Measurements from ENCODE around the gene GDF10.

The GDF10 gene

DNA sequence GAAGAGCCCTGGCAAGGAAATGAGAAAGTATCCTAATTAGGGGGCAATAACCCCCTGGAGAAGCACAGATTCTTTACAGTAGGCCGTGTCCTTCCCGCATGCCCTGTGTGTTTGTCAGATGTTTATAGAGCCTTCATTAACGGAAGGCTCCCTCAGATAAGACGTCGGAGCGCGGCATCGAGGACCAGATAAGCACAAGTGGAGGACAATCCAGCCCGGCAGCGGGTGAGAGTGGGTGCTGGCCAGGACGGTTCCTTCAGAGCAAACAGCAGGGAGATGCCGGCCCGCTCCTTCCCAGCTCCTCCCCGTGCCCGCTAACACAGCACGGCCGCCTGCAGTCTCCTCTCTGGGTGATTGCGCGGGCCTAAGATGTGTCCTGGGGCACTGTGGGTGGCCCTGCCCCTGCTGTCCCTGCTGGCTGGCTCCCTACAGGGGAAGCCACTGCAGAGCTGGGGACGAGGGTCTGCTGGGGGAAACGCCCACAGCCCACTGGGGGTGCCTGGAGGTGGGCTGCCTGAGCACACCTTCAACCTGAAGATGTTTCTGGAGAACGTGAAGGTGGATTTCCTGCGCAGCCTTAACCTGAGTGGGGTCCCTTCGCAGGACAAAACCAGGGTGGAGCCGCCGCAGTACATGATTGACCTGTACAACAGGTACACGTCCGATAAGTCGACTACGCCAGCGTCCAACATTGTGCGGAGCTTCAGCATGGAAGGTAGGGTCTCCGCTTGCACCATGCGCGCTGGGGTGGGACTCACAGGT, 22.5 kb downstream of the GDF10 start, which contains the start of gene GDF2:
Gene GDF2 (plus strand): TSS at position 155 of the 762 bp plus-strand sequence. CDS start 215 bp downstream, at position 370.
- Histone ChIP-seq H3K9me3 (ENCODE audit: control insufficient read depth, low read length) (no peaks in the 10 kb centered on the region), H3K27ac (ENCODE audit: insufficient read depth, low read length, poor library complexity, severe bottlenecking) (no peak within 1 kb of the TSS), H3K4me1 (ENCODE audit: control insufficient read depth, insufficient read depth, low read length, poor library complexity, severe bottlenecking) (no peaks in the 10 kb centered on the region), H3K27me3 (replicated peaks; ENCODE audit: control insufficient read depth, insufficient read depth, low read length, poor library complexity, severe bottlenecking) (no peaks in the 10 kb centered on the region), H3K36me3 (ENCODE audit: control insufficient read depth, insufficient read depth, low read length) (no peaks in the 10 kb centered on the region), H3K4me3 (ENCODE audit: insufficient read depth, low read depth, low read length, poor library complexity, severe bottlenecking) (no peak within 1 kb of the TSS)
- DNase-seq, result no peak

DNA sequence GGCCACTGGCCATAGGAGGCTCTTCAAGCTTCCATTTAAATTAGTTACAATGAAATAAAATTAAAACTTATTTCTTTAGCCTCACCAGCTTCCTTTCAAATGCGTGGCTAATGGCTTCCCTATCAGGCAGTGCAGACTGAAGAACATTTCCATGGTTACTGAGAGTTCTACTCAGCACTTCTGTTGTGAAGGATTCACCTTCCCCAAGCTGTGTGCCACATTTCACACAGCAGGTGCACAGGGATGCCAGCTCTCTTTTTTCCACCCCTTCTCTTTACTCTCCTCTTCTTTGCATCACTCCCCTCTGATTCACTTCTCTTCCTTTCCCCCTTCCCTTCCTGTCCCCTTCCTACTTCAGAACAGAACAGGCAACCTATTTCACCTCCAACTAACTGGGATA, 23.1 kb downstream of the GDF10 start:
- Histone ChIP-seq H3K4me3 (ENCODE audit: insufficient read depth, low read depth, low read length, poor library complexity, severe bottlenecking) (no peak overlapping the region), H3K27me3 (replicated peaks; ENCODE audit: control insufficient read depth, insufficient read depth, low read length, poor library complexity, severe bottlenecking) (no peaks in the 10 kb centered on the region), H3K36me3 (ENCODE audit: control insufficient read depth, insufficient read depth, low read length) (no peaks in the 10 kb centered on the region), H3K9me3 (ENCODE audit: control insufficient read depth, low read length) (no peaks in the 10 kb centered on the region), H3K4me1 (ENCODE audit: control insufficient read depth, insufficient read depth, low read length, poor library complexity, severe bottlenecking) (no peaks in the 10 kb centered on the region), H3K27ac (ENCODE audit: insufficient read depth, low read length, poor library complexity, severe bottlenecking) (no peak overlapping the region)
- no peak for DNase-seq

DNA sequence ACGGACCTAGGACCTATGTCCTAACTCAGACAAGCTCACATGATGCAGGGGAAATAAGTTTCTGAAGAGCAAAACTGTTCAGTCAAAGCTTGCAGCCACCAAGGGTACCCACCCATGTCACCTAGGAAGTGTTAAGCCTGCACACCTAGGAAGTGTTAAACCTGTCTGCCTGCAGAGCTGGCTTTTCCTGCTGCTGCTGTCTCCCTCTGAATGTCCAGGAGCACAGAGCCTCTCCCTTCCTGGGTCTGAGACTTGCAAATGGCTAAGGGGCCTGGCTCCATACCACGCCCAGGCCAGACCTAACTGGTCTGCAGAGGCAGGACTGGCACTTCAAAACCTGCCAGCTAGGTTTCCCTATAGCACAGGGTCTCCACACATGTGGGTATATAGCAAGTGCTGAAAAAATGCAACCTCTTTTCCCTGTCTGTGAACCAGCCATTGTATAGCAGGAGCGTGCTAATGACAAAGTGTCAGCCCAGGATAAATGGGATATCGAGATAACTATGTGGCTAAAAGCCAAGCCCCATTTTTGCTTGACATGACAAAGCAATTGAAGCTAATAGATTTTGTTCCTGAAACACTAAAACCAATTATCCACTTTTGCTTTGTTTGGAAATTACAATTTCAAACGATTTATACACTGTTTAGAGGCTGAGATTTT, 23.8 kb downstream of the GDF10 start:
- Histone ChIP-seq H3K9me3 (ENCODE audit: control insufficient read depth, low read length) (no peaks in the 10 kb centered on the region), H3K27ac (ENCODE audit: insufficient read depth, low read length, poor library complexity, severe bottlenecking) (no peak overlapping the region), H3K36me3 (ENCODE audit: control insufficient read depth, insufficient read depth, low read length) (no peaks in the 10 kb centered on the region), H3K27me3 (replicated peaks; ENCODE audit: control insufficient read depth, insufficient read depth, low read length, poor library complexity, severe bottlenecking) (no peaks in the 10 kb centered on the region), H3K4me3 (ENCODE audit: insufficient read depth, low read depth, low read length, poor library complexity, severe bottlenecking) (no peak overlapping the region), H3K4me1 (ENCODE audit: control insufficient read depth, insufficient read depth, low read length, poor library complexity, severe bottlenecking) (no peaks in the 10 kb centered on the region)
- no peak for DNase-seq

DNA sequence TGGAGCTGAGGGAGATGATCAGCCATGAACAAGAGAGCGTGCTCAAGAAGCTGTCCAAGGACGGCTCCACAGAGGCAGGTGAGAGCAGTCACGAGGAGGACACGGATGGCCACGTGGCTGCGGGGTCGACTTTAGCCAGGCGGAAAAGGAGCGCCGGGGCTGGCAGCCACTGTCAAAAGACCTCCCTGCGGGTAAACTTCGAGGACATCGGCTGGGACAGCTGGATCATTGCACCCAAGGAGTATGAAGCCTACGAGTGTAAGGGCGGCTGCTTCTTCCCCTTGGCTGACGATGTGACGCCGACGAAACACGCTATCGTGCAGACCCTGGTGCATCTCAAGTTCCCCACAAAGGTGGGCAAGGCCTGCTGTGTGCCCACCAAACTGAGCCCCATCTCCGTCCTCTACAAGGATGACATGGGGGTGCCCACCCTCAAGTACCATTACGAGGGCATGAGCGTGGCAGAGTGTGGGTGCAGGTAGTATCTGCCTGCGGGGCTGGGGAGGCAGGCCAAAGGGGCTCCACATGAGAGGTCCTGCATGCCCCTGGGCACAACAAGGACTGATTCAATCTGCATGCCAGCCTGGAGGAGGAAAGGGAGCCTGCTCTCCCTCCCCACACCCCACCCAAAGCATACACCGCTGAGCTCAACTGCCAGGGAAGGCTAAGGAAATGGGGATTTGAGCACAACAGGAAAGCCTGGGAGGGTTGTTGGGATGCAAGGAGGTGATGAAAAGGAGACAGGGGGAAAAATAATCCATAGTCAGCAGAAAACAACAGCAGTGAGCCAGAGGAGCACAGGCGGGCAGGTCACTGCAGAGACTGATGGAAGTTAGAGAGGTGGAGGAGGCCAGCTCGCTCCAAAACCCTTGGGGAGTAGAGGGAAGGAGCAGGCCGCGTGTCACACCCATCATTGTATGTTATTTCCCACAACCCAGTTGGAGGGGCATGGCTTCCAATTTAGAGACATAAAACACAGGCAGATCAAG, 25.6 kb downstream of the GDF10 start:
- Histone ChIP-seq H3K9me3 (ENCODE audit: control insufficient read depth, low read length) (no peaks in the 10 kb centered on the region), H3K27ac (ENCODE audit: insufficient read depth, low read length, poor library complexity, severe bottlenecking) (no peak overlapping the region), H3K4me1 (ENCODE audit: control insufficient read depth, insufficient read depth, low read length, poor library complexity, severe bottlenecking) (no peaks in the 10 kb centered on the region), H3K4me3 (ENCODE audit: insufficient read depth, low read depth, low read length, poor library complexity, severe bottlenecking) (no peak overlapping the region), H3K27me3 (replicated peaks; ENCODE audit: control insufficient read depth, insufficient read depth, low read length, poor library complexity, severe bottlenecking) (no peaks in the 10 kb centered on the region), H3K36me3 (ENCODE audit: control insufficient read depth, insufficient read depth, low read length) (no peaks in the 10 kb centered on the region)
- no peak for DNase-seq

DNA sequence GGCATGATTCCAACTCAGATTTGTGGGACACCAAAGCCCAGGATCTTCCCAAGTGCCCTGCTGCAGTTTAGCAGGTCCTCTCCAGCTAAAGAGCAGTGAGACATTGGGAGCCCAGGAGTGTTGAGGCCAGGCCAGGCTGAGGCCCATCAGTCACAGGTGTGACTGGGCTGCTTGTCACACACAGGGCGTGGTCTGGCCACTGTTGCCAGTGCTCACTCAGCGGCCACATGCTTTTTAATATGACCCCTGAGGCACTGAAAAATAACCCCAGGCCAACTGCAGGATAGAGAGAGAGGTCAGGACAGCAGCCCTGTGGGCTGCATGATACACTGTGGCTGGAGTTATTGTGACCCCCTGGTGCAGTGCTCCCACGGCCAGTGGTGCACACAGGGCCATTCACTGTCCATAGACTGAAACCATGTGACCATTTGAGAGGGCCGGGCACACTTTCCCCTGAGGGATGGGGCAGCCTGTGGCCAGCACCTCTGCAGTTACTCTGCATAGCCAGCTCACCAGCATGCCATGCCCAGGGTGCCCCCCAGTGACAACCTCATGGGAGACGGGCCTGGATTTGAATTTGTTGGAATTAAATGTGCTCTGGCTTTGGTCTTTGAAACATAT, 26.4 kb downstream of the GDF10 start:
- H3K4me3 ChIP-seq (ENCODE audit: insufficient read depth, low read depth, low read length, poor library complexity, severe bottlenecking), result no peak overlapping the region
- H3K9me3 ChIP-seq (ENCODE audit: control insufficient read depth, low read length), result no peaks in the 10 kb centered on the region
- H3K4me1 ChIP-seq (ENCODE audit: control insufficient read depth, insufficient read depth, low read length, poor library complexity, severe bottlenecking), result no peaks in the 10 kb centered on the region
- no peak overlapping the region for H3K27ac ChIP-seq (ENCODE audit: insufficient read depth, low read length, poor library complexity, severe bottlenecking)
- DNase-seq, result no peak
- H3K27me3 ChIP-seq (replicated peaks; ENCODE audit: control insufficient read depth, insufficient read depth, low read length, poor library complexity, severe bottlenecking), result no peaks in the 10 kb centered on the region
- no peaks in the 10 kb centered on the region for H3K36me3 ChIP-seq (ENCODE audit: control insufficient read depth, insufficient read depth, low read length)

DNA sequence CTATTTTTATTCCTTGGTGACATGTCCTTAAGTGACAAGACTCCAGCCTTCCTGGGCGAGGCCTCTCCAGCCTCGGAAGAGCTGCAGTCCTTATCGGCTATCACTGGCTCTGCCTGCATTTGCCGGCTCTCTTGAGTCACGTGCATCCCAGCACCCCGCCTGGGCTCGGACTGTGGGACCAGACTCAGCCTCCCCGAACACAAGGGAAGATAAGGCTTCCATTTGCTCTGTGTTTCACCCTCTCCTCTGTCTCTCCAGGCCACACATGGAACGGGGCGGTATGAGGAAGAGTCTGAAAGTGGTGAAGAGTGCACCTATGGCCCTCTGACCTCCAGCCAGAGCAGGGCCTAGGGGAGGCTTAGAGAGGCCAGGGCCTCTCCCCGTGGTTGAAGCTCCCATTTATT, 26.9 kb downstream of the GDF10 start:
- H3K4me3 ChIP-seq (ENCODE audit: insufficient read depth, low read depth, low read length, poor library complexity, severe bottlenecking), result no peak overlapping the region
- no peaks in the 10 kb centered on the region for H3K36me3 ChIP-seq (ENCODE audit: control insufficient read depth, insufficient read depth, low read length)
- no peak overlapping the region for H3K27ac ChIP-seq (ENCODE audit: insufficient read depth, low read length, poor library complexity, severe bottlenecking)
- no peaks in the 10 kb centered on the region for H3K9me3 ChIP-seq (ENCODE audit: control insufficient read depth, low read length)
- no peak for DNase-seq
- no peaks in the 10 kb centered on the region for H3K27me3 ChIP-seq (replicated peaks; ENCODE audit: control insufficient read depth, insufficient read depth, low read length, poor library complexity, severe bottlenecking)
- no peaks in the 10 kb centered on the region for H3K4me1 ChIP-seq (ENCODE audit: control insufficient read depth, insufficient read depth, low read length, poor library complexity, severe bottlenecking)

DNA sequence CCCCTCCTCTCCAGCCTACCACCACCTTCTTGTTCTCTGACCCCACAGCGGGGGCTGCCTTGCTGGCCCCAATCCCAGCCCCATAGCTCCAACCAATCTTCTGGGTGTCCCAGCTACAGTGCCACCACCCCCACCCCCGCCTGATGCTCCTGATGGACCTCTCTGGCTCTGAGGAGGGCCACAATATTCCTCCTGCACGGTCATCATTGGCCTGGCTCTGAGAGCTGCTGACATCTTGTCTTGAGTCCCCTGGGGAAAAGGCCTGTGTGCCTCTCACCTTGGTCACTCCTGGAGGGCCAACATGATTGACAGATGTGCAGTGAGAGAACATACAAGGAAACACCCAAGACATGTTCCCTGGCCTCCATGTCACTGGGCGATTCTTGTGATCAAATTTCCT, 29.9 kb downstream of the GDF10 start:
- Histone ChIP-seq H3K9me3 (ENCODE audit: control insufficient read depth, low read length) (no peaks in the 10 kb centered on the region), H3K36me3 (ENCODE audit: control insufficient read depth, insufficient read depth, low read length) (no peaks in the 10 kb centered on the region), H3K27me3 (replicated peaks; ENCODE audit: control insufficient read depth, insufficient read depth, low read length, poor library complexity, severe bottlenecking) (no peaks in the 10 kb centered on the region), H3K27ac (ENCODE audit: insufficient read depth, low read length, poor library complexity, severe bottlenecking) (no peak overlapping the region), H3K4me1 (ENCODE audit: control insufficient read depth, insufficient read depth, low read length, poor library complexity, severe bottlenecking) (no peaks in the 10 kb centered on the region), H3K4me3 (ENCODE audit: insufficient read depth, low read depth, low read length, poor library complexity, severe bottlenecking) (no peak overlapping the region)
- no peak for DNase-seq

DNA sequence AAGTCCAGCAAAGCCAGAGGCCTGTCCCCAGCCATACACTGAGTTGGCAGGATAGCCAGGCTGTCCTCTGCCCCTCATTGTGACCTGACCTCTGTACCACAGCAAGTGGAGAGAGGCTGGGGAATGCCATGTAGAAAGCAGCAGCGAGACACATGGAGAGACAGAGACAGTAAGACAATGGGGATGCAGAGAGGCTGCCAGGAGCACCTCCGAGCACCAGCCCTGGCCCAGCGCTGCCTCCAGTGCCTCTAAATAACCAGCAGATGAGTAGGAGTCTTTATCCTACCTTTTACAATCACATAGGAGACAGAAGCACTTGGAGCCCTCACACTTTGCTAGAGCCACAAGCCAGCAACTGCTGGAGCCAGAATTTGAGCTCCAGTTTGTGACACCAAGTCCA, 30.4 kb downstream of the GDF10 start:
- DNase-seq, result no peak
- no peak overlapping the region for H3K4me3 ChIP-seq (ENCODE audit: insufficient read depth, low read depth, low read length, poor library complexity, severe bottlenecking)

DNA sequence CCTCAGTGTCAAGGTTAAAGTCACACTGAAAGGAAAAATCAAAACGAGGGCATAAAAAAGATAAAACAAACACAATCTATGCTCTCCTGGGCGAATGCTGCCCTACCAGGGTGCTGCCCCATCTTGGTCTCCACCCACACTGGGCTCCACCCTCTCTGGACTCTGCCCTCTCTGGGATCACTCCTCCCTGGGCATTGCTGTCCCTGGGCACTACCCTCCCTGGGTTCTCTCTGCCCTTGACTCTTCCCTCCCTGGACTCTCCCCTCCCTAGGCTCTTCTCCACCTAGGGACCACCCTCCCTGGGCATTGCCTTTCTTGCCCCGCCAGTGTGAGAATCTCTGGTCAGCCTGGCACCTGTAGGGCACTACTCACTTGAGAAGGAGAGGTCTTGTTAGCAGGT, 30.8 kb downstream of the GDF10 start:
- no peak for DNase-seq
- Histone ChIP-seq H3K9me3 (ENCODE audit: control insufficient read depth, low read length) (no peaks in the 10 kb centered on the region), H3K4me1 (ENCODE audit: control insufficient read depth, insufficient read depth, low read length, poor library complexity, severe bottlenecking) (no peaks in the 10 kb centered on the region), H3K27me3 (replicated peaks; ENCODE audit: control insufficient read depth, insufficient read depth, low read length, poor library complexity, severe bottlenecking) (no peaks in the 10 kb centered on the region), H3K27ac (ENCODE audit: insufficient read depth, low read length, poor library complexity, severe bottlenecking) (no peak overlapping the region), H3K36me3 (ENCODE audit: control insufficient read depth, insufficient read depth, low read length) (no peaks in the 10 kb centered on the region), H3K4me3 (ENCODE audit: insufficient read depth, low read depth, low read length, poor library complexity, severe bottlenecking) (no peak overlapping the region)

More for the DNA sequence above, 30.4 kb downstream of the GDF10 start:
- H3K4me1 ChIP-seq (ENCODE audit: control insufficient read depth, insufficient read depth, low read length, poor library complexity, severe bottlenecking), result no peaks in the 10 kb centered on the region
- H3K27ac ChIP-seq (ENCODE audit: insufficient read depth, low read length, poor library complexity, severe bottlenecking), result no peak overlapping the region
- H3K36me3 ChIP-seq (ENCODE audit: control insufficient read depth, insufficient read depth, low read length), result no peaks in the 10 kb centered on the region
- no peaks in the 10 kb centered on the region for H3K27me3 ChIP-seq (replicated peaks; ENCODE audit: control insufficient read depth, insufficient read depth, low read length, poor library complexity, severe bottlenecking)
- no peaks in the 10 kb centered on the region for H3K9me3 ChIP-seq (ENCODE audit: control insufficient read depth, low read length)
